Thymus (tissue), 11 donors: Measurements from ENCODE around the gene GOLGA8A. TPM values are rescaled to one million over a fixed set of nuclear protein-coding genes. Genes with fewer than 3 reads are reported as not detected.
"Not testable (repeated sequence)": the region's sequence is repeated elsewhere in the genome, so short reads cannot be mapped to it uniquely, and the experiment has no call there.

Experiments used
- DNase-seq, 9 donors: peaks; one replicate each; pipeline ENCODE4 v3.0.0-alpha.2; 2013; ENCODE audit warnings: low spot score in 9 of 9, low read depth in 6 of 9, missing footprints in 1 of 9
- H3K27ac ChIP-seq, 2 donors: one replicate each; pipeline ENCODE4 v1.5.1; 2013; ENCODE audit warnings: control low read depth in 1 of 2, low read depth in 1 of 2, low read length in 1 of 2, mild to moderate bottlenecking in 1 of 2, moderate library complexity in 1 of 2
- H3K27me3 ChIP-seq, 2 donors: one replicate each; pipeline ENCODE4 v1.5.1; 2013; ENCODE audit warnings: low read length in 1 of 2; ENCODE audit not compliant: control insufficient read depth in 2 of 2, insufficient read depth in 1 of 2
- H3K36me3 ChIP-seq, 2 donors: one replicate each; pipeline ENCODE4 v1.5.1; 2013; ENCODE audit warnings: low read length in 1 of 2, mild to moderate bottlenecking in 1 of 2, moderate library complexity in 1 of 2; ENCODE audit not compliant: control insufficient read depth in 2 of 2, insufficient read depth in 2 of 2
- H3K4me1 ChIP-seq, 2 donors: one replicate each; pipeline ENCODE4 v1.5.1; 2013; ENCODE audit warnings: low read length in 2 of 2; ENCODE audit not compliant: control insufficient read depth in 2 of 2, insufficient read depth in 2 of 2
- H3K4me3 ChIP-seq, 2 donors: one replicate each; pipeline ENCODE4 v1.5.1; 2013; ENCODE audit warnings: low read length in 2 of 2, control low read depth in 1 of 2, mild to moderate bottlenecking in 1 of 2
- H3K9me3 ChIP-seq, 2 donors: one replicate each; pipeline ENCODE4 v1.5.1; 2013; ENCODE audit warnings: low read length in 1 of 2, mild to moderate bottlenecking in 1 of 2; ENCODE audit not compliant: control insufficient read depth in 2 of 2, insufficient read depth in 1 of 2
- WGBS: extraction: QIAGEN DNeasy Blood & Tissue Kit; methylation state at CpG from one replicate; pipeline ENCODE4 v1.1.7; 2013; 5-methylcytosine and 5-hydroxymethylcytosine counted together
- polyA plus RNA-seq: library from polyadenylated mRNA; stranded (reverse); fragments of 200-250 nt; gene quantifications from one replicate; pipeline ENCODE4 v1.2.3, GENCODE V29; 2013
- total RNA-seq: library from RNA; stranded (reverse); fragments of 120-200 nt; gene quantifications from one replicate; pipeline ENCODE4 v1.2.4, GENCODE V29; 2013
- donor health status: healthy.

The GOLGA8A gene
- total and polyA plus RNA-seq, 2 donors, result 13.8 to 74.7 TPM

DNA sequence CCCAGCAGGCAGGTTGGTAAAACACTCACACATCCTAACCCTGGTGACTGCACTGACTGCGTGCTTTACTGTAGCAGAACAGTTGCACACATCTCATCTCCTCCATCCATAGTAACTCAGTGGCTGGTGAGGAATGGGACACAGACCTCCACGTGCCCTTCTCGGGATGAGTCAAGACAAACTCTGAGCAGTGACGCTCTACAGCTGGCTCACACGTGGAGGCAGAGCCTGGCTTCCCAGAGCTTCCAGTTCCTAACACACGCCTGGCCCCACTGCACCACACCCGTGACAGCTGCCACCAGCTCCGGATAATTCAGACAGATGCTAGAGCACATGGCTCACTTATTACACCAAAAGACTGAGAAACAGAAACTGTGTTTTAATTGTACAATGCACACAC is 7.0 kb downstream of the GOLGA8A start:
- DNase-seq, result not testable (repeated sequence)

GRCh38 chr15:34423425-34424090 is 14.1 kb downstream of the GOLGA8A start:
- DNase-seq, H3K36me3 ChIP-seq, H3K4me1 ChIP-seq, H3K27ac ChIP-seq, H3K4me3 ChIP-seq, H3K9me3 ChIP-seq, H3K27me3 ChIP-seq: not testable (repeated sequence)
- 61% methylated on average over 6 of the region's 6 CpGs for WGBS

More for the DNA sequence above, 7.0 kb downstream of the GOLGA8A start:
- 93% methylated on average over 8 of the region's 8 CpGs for WGBS
- not testable (repeated sequence) for H3K36me3 ChIP-seq, H3K27ac ChIP-seq, H3K9me3 ChIP-seq, H3K4me3 ChIP-seq, H3K4me1 ChIP-seq, H3K27me3 ChIP-seq

- DNase-seq, H3K4me3 ChIP-seq, H3K27me3 ChIP-seq, H3K4me1 ChIP-seq, H3K36me3 ChIP-seq, H3K27ac ChIP-seq, H3K9me3 ChIP-seq: not testable (repeated sequence)
- WGBS, result 74% methylated on average over 7 of the region's 11 CpGs
Measured at GRCh38 chr15:34420953-34421352, 16.7 kb downstream of the GOLGA8A start.

DNA sequence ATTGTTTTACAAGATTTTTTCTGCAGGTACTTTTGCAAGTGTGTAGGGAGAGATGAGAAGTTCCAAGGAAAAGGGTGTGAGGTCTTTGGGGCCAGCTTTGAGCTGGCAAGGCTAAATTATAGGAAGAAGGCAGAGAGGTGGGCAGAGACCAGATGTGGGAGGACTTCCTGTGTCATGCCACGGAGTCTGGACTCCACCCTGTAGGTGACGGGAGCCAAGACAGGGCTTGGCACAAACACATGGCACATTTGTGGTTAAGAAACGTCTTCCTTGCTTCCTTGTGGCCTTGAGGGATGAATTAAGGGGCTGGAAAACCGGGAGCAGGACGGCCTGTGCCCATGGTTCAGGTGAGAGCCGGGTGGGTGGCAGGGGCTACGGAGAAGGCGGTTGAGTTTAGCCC is 19.2 kb downstream of the GOLGA8A start:
- H3K4me1 ChIP-seq, H3K4me3 ChIP-seq, H3K27ac ChIP-seq, H3K36me3 ChIP-seq, DNase-seq, H3K9me3 ChIP-seq, H3K27me3 ChIP-seq: not testable (repeated sequence)
- 73% methylated on average over 8 of the region's 8 CpGs for WGBS

- not testable (repeated sequence) for H3K27ac ChIP-seq, H3K4me3 ChIP-seq, H3K27me3 ChIP-seq, H3K9me3 ChIP-seq, DNase-seq, H3K4me1 ChIP-seq, H3K36me3 ChIP-seq
- WGBS, result 98% methylated on average over 9 of the region's 19 CpGs
Measured at GRCh38 chr15:34409511-34409910, 28.1 kb downstream of the GOLGA8A start.

DNA sequence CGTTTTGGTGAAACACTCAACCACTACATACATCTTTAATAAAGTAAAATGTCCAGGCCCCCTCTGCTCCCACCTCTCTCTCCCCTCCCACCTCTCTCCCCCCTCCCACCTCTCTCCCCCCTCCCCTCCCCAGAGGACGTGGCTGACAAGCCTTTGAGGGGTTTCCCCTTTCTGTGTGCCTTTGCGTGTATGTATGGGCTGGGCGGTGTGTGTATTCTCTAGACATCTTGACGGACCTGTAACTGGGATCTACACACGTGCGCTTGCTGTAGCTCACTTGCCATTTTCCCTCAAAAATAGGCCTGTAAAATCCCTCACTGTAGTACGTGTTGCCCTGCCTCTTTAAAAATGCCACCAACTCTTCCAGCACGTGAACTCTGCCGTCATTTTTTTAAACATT is 28.6 kb downstream of the GOLGA8A start:
- not testable (repeated sequence) for H3K27ac ChIP-seq, DNase-seq, H3K36me3 ChIP-seq, H3K9me3 ChIP-seq, H3K4me3 ChIP-seq, H3K27me3 ChIP-seq, H3K4me1 ChIP-seq
- WGBS, result 48% methylated on average over 3 of the region's 10 CpGs

DNA sequence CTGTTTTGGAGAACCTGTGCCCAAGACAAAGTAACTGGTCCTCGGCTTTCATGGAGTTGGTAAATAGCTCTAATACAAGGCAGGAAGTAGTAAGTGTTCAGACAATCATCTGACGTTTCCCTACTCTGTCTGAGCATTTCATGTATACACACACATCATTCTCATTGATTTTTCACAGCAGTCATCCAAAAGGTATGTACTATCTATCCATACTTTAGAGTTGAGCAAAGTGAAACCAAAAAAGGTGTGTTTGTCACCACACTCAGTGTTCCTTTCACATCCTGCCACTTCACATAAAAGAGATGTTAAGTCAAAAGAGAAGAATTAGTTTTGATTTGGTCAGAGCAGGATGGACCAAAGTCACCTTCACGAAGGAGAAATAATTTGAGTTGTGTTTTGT is 33.7 kb downstream of the GOLGA8A start:
- H3K36me3 ChIP-seq, H3K27ac ChIP-seq, H3K27me3 ChIP-seq, H3K4me1 ChIP-seq, DNase-seq, H3K9me3 ChIP-seq, H3K4me3 ChIP-seq: not testable (repeated sequence)
- WGBS, result no CpG with 5 or more reads among the region's 3 CpGs

DNA sequence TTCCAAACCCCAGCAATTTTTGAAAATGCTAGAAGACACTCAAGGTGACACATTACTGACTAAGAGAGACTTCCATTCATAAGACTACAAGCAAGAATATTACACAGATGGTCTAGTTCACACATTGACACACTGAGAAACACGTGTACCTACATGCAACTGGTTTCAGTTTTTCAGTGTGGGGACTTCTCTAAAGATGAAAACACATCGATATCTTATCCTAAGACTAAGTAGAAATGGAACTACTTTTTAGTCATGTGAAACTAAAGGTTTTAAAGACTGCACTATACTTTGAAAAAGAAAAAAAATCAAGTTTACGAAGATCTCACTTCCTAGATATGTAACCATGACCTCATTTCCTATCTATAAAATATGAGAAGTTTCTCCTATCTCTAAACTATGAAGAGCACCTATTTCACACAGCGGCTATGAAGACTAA is 34.4 kb downstream of the GOLGA8A start:
- 98% methylated on average over 1 of the region's 4 CpGs for WGBS
- not testable (repeated sequence) for H3K27me3 ChIP-seq, H3K4me3 ChIP-seq, H3K36me3 ChIP-seq, H3K27ac ChIP-seq, DNase-seq, H3K4me1 ChIP-seq, H3K9me3 ChIP-seq

GRCh38 chr15:34397637-34398259 is 39.9 kb downstream of the GOLGA8A start:
- not testable (repeated sequence) for H3K27ac ChIP-seq, H3K9me3 ChIP-seq, DNase-seq, H3K4me1 ChIP-seq, H3K36me3 ChIP-seq, H3K27me3 ChIP-seq, H3K4me3 ChIP-seq
- 66% methylated on average over 2 of the region's 6 CpGs for WGBS
